GM12874 (cell line): ENCODE measurements around the gene CXCL8.

Experiments used
- TF ChIP-seq, protein P1 (sequence below): IDR thresholded peaks from 2 replicates; pipeline ENCODE4 v1.5.1; 2011; ENCODE audit warnings: low read depth, mild to moderate bottlenecking, control low read depth, low read length, moderate library complexity; ENCODE audit not compliant: insufficient read depth

Gene CXCL8

DNA sequence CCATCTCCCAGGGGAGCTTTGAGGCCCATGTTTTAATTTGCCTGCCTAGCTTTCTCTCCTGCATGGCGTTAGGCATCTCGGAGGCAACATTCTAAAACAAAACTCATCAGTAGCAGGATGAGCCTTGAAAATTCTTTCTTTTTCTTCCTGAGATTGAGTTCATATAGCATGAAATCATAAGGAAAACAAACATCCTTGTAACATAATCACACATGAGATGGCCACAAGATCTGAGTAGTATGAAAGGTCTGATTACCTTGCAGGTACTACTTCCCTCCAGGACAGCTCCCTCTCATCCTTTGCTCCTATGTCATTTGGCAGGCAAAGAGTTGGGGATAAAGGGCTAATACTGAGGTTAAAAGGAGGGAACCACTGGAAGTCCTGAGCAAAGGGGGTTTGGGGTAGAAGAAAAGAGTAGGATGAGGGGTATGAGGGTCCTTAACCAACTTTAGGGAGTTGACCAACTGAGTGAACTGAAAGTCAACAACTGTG lies 37.5 kb upstream of the CXCL8 start:
- TF ChIP-seq, protein P1, sequence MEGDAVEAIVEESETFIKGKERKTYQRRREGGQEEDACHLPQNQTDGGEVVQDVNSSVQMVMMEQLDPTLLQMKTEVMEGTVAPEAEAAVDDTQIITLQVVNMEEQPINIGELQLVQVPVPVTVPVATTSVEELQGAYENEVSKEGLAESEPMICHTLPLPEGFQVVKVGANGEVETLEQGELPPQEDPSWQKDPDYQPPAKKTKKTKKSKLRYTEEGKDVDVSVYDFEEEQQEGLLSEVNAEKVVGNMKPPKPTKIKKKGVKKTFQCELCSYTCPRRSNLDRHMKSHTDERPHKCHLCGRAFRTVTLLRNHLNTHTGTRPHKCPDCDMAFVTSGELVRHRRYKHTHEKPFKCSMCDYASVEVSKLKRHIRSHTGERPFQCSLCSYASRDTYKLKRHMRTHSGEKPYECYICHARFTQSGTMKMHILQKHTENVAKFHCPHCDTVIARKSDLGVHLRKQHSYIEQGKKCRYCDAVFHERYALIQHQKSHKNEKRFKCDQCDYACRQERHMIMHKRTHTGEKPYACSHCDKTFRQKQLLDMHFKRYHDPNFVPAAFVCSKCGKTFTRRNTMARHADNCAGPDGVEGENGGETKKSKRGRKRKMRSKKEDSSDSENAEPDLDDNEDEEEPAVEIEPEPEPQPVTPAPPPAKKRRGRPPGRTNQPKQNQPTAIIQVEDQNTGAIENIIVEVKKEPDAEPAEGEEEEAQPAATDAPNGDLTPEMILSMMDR, result no peak

DNA sequence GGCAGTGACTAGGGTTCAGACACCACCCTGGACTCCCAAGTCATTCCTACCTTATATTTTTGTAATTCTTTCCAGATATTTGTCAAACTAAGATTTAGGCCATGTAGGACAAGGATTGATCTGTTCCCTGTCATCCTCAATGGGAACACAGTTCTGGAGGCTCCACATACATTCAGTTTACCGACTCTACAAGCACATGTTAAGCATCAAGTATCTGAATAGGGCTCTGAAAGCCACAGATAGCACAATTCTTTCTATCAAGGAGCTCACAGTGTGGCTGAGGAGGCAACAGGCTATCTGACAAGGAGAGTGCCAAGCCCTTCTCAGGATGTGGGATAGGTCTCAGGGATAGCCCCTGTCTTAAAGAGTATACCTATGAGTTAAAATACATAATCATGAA lies 37.0 kb upstream of the CXCL8 start:
- TF ChIP-seq, protein P1, result no peak

- TF ChIP-seq, protein P1, result no peak
Observed at GRCh38 chr4:73704314-73705055, 35.9 kb upstream of the CXCL8 start.

DNA sequence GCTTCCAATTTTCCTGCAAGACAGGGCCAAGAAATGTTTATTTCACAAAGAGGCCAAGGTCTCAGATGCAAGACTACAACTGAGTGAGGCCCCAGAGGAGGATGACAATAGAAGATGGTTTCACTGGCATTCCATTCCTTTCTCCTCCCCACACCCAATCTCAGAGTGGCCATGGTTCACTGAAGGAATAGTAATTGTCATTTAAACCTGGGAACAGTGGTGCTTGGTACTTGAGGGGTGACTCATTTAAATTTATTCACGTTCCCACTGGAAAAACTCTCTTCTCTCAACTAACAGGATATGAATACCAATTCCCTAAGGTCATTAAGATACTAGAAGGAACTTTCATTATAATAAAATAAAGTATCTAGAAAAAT lies 35.3 kb upstream of the CXCL8 start:
- TF ChIP-seq, protein P1, result no peak

DNA sequence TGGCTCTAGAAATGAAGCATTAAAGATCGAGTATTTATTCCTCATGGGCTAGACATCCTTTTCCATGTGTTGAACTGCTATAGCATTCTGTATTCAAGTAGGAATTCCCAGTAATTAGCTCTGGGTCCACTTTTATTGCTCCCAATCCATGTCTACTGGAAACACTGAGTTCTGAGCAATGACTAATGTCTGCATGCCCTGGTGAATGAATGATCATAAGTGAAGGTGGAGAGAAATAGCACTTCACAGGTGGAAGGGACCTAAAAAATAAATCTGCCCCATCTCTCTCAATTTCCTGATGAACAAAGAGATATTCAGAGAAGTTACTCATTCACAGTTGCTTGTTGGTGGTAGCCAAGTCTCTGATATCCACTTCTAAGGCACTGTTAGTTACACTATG lies 34.6 kb upstream of the CXCL8 start:
- TF ChIP-seq, protein P1, result no peak

DNA sequence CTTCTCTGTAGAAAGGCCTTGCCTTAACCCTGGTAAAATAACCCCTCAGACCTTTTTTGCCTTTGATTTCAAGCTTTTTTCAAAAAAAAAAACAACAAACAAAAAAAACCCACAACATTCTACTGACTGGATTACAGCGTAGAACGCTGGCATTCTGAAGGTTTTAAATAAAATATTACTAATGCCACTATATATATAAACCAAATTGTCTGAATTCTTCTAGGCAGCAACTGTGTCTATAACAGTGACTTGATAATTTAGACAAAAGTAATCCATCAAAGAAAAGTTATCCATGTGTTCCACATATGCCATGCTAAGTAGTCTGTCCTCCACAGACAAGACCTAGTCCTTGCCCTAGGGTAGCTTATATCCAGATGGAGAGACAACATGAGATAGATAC lies 33.6 kb upstream of the CXCL8 start:
- TF ChIP-seq, protein P1, result no peak

GRCh38 chr4:73707269-73707875 lies 33.0 kb upstream of the CXCL8 start:
- TF ChIP-seq, protein P1, result no peak
